Keratinocyte (primary cell): Measurements from ENCODE around the gene TRPV4. TPM values are rescaled to one million over a fixed set of nuclear protein-coding genes. Genes with fewer than 3 reads are reported as not detected.

Source experiments
- DNase-seq: peaks from one replicate; pipeline ENCODE4 v3.0.0-alpha.2; 2011; ENCODE audit warnings: low read depth, missing footprints, low spot score
- FAIRE-seq: peaks from 2 replicates; lab custom pipeline; 2011; peaks lifted over from hg19 to GRCh38; lab: Jason Lieb, UNC
- H2AFZ ChIP-seq: 2 replicates; pipeline ENCODE4 v1.6.0; 2012; ENCODE audit warnings: low read length, control low read depth, inconsistent platforms; ENCODE audit not compliant: control insufficient read depth
- H3K27ac ChIP-seq: 2 replicates; pipeline ENCODE4 v1.5.1; 2011; ENCODE audit warnings: low read length; ENCODE audit not compliant: control insufficient read depth, insufficient read depth
- H3K27me3 ChIP-seq: 3 replicates; pipeline ENCODE4 v1.6.0; 2011; ENCODE audit warnings: low read length; ENCODE audit not compliant: control insufficient read depth, insufficient read depth; ENCODE audit errors: extremely low read depth
- H3K36me3 ChIP-seq, 2 experiments: 2 replicates in 1 of 2; 3 replicates in 1 of 2; pipeline ENCODE4 v1.5.1; 2011; ENCODE audit warnings: low read length in 2 of 2, mild to moderate bottlenecking in 1 of 2; ENCODE audit not compliant: control insufficient read depth in 2 of 2, insufficient read depth in 2 of 2; ENCODE audit errors: extremely low read depth in 1 of 2
- H3K4me1 ChIP-seq: 3 replicates; pipeline ENCODE4 v1.5.1; 2011; ENCODE audit warnings: low read length; ENCODE audit not compliant: control insufficient read depth, insufficient read depth; ENCODE audit errors: extremely low read depth
- H3K4me2 ChIP-seq: 3 replicates; pipeline ENCODE4 v1.6.0; 2011; ENCODE audit warnings: low read depth, low read length; ENCODE audit not compliant: control insufficient read depth, insufficient read depth; ENCODE audit errors: extremely low read depth
- H3K4me3 ChIP-seq, 3 experiments: fragments of 200-600 bp in 1 of 3; sonication (generic) in 1 of 3; 2 replicates in 2 of 3; 3 replicates in 1 of 3; pipeline ENCODE4 v1.5.1; 2011 to 2016; ENCODE audit warnings: low read length in 3 of 3, mild to moderate bottlenecking in 3 of 3, control low read depth in 2 of 3, inconsistent platforms in 1 of 3, low read depth in 1 of 3, mixed read lengths in 1 of 3, mixed run types in 1 of 3, moderate library complexity in 1 of 3; ENCODE audit not compliant: control insufficient read depth in 2 of 3, insufficient read depth in 2 of 3; ENCODE audit errors: extremely low read depth in 1 of 3
- H3K79me2 ChIP-seq: 2 replicates; pipeline ENCODE4 v1.6.0; 2012; ENCODE audit warnings: low read length; ENCODE audit not compliant: control insufficient read depth, insufficient read depth
- H3K9ac ChIP-seq: 3 replicates; pipeline ENCODE4 v1.6.0; 2011; ENCODE audit warnings: low read length; ENCODE audit not compliant: control insufficient read depth, insufficient read depth; ENCODE audit errors: extremely low read depth
- H3K9me1 ChIP-seq: 3 replicates; pipeline ENCODE4 v1.6.0; 2011; ENCODE audit warnings: low read length; ENCODE audit not compliant: control insufficient read depth, insufficient read depth; ENCODE audit errors: extremely low read depth
- H3K9me3 ChIP-seq: 2 replicates; pipeline ENCODE4 v1.5.1; 2012; ENCODE audit warnings: low read depth, low read length; ENCODE audit not compliant: control insufficient read depth
- H4K20me1 ChIP-seq: 3 replicates; pipeline ENCODE4 v1.6.0; 2011; ENCODE audit warnings: low read length; ENCODE audit not compliant: control insufficient read depth, insufficient read depth; ENCODE audit errors: extremely low read depth
- EZH2 ChIP-seq: IDR thresholded peaks from one replicate; pipeline ENCODE4 v1.6.1; 2012; ENCODE audit warnings: inconsistent platforms, mild to moderate bottlenecking, low read length, moderate library complexity
- dilution Hi-C: fragments of 300-500 bp; cut with MboI; formaldehyde crosslinking; loops from one replicate; pipeline ENCODE4 v1.7.0; 2020; ENCODE audit warnings: low sequenced_read_pairs; ENCODE audit not compliant: extremely low pct_ligation_motif_present
- polyA plus RNA-seq, 5 experiments: library from polyadenylated mRNA; depleted of rRNA in 3 of 5; stranded (reverse) in 3 of 5; stranded (forward) in 1 of 5; unstranded in 1 of 5; fragments of >200 nt; gene quantifications; 1 replicate in 1 of 5; 2 replicates in 3 of 5; 3 replicates in 1 of 5; pipeline versions ENCODE4 v1.2.1 to v1.2.3, GENCODE V29; 2011 to 2012; ENCODE audit warnings: missing spikeins in 2 of 5, low read depth in 1 of 5, low replicate concordance in 1 of 5
- TF ChIP-seq, protein P1 (sequence below), 3 experiments: IDR thresholded peaks in 1 of 3; conservative IDR thresholded peaks in 1 of 3; optimal IDR thresholded peaks in 1 of 3; 2 replicates in 2 of 3; 3 replicates in 1 of 3; pipeline versions ENCODE3 to v1.5.1; 2011; ENCODE audit warnings: low read length in 3 of 3, mild to moderate bottlenecking in 3 of 3, moderate library complexity in 2 of 3, control low read depth in 1 of 3, inconsistent platforms in 1 of 3; ENCODE audit not compliant: insufficient read depth in 2 of 3; ENCODE audit errors: extremely low read depth in 1 of 3

Gene TRPV4
- polyA plus RNA-seq, 1 donor (not counting 4 experiments of a cell fraction or from before 2014, with no cell fraction given) = 0.46 TPM

DNA sequence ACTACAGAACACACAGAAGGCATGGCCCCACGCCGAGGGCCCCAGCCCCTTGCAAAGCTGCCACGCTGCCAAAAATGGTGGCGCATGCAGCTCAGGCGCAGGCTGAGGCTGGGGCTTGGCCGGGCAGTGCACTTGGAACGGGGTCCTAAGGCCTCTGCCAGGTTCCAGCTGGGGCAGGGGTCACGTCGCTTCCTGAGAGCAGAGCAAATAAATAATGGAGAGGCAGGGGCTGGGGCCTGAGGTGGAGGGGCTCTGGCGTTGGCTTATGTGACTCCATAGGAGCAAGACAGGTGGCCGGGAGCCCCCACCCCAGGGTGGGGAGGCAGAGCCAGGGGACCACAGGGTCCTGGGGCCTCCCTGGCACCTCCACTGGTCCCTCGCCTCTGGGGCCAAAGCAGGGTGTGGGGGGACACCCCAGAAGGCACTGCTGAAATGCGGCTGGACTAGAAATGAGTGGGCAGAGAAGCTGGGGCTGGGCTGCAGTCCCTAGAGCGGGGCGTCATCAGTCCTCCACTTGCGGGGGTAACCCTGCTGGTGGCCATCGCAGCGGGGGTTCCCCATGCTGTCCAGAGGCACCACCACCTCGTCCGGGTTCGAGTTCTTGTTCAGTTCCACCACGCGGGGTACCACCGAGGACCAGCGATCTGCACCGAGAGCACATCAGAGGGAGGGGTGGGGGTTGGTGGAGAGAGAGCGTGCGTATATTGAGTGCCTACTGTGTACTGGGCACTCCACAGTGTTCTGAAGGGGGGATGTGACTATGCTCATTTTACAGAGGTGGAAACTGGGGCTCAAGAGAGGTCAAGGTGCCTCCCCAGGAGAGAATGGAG, 49.8 kb downstream of the TRPV4 start:
- no peak for TF ChIP-seq EZH2
- TF ChIP-seq, protein P1, sequence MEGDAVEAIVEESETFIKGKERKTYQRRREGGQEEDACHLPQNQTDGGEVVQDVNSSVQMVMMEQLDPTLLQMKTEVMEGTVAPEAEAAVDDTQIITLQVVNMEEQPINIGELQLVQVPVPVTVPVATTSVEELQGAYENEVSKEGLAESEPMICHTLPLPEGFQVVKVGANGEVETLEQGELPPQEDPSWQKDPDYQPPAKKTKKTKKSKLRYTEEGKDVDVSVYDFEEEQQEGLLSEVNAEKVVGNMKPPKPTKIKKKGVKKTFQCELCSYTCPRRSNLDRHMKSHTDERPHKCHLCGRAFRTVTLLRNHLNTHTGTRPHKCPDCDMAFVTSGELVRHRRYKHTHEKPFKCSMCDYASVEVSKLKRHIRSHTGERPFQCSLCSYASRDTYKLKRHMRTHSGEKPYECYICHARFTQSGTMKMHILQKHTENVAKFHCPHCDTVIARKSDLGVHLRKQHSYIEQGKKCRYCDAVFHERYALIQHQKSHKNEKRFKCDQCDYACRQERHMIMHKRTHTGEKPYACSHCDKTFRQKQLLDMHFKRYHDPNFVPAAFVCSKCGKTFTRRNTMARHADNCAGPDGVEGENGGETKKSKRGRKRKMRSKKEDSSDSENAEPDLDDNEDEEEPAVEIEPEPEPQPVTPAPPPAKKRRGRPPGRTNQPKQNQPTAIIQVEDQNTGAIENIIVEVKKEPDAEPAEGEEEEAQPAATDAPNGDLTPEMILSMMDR (optimal IDR thresholded peaks at IDR 0.05 in 1 of 3, IDR thresholded peaks at IDR 0.05 in 1 of 3, conservative IDR thresholded peaks at IDR 0.05 in 1 of 3; ENCODE audit: extremely low read depth in 1 of 3, insufficient read depth in 2 of 3, low read length in 3 of 3) = no peak
- H3K4me2 ChIP-seq = no peak overlapping the region

DNA sequence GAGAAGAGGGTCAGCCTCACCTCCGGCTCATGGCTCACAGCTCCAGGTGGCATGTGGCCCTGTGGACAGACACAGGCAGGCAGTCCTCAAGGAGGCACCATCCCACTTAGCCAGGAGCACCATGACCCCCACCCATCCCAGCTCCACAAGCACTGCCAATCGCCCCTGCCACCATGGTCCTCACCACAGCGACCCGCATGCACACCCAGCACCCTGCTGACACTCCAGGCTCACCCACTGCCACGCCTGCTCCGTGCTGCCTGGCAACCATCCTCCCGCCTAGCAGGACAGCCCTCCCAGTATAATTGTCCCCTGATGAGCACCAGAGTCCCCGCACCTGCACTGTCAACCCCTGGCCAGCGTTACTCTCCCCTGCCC, 50.9 kb downstream of the TRPV4 start:
- Histone ChIP-seq H3K9me1 (no peaks in the 10 kb centered on the region), H3K4me1 (peaks cover 5% of the 10 kb centered on the region), H3K27me3 (no peaks in the 10 kb centered on the region), H3K9me3 (no peaks in the 10 kb centered on the region), H3K79me2 (no peaks in the 10 kb centered on the region), H4K20me1 (no peaks in the 10 kb centered on the region), H2AFZ (no peak overlapping the region), H3K4me2 (no peak overlapping the region), H3K36me3 (no peaks in the 10 kb centered on the region), H3K27ac (no peak overlapping the region), H3K4me3 (no peak overlapping the region), H3K9ac (no peak overlapping the region)
- no peak for DNase-seq
- dilution Hi-C loops = loop anchor here (25.0 kb wide), 2 partner anchors 145 to 245 kb away; no protein-coding TSS in a partner anchor
- no peak for TF ChIP-seq EZH2
- TF ChIP-seq, protein P1 (optimal IDR thresholded peaks at IDR 0.05 in 1 of 3, IDR thresholded peaks at IDR 0.05 in 1 of 3, conservative IDR thresholded peaks at IDR 0.05 in 1 of 3; ENCODE audit: extremely low read depth in 1 of 3, insufficient read depth in 2 of 3, low read length in 3 of 3) = no peak
- no peak for FAIRE-seq

More for the DNA sequence above, 49.8 kb downstream of the TRPV4 start:
- Histone ChIP-seq H3K4me3 (no peak overlapping the region), H3K4me1 (no peaks in the 10 kb centered on the region), H3K79me2 (no peaks in the 10 kb centered on the region), H2AFZ (no peak overlapping the region), H3K9me1 (no peaks in the 10 kb centered on the region), H3K27ac (no peak overlapping the region), H3K36me3 (no peaks in the 10 kb centered on the region), H4K20me1 (no peaks in the 10 kb centered on the region), H3K9me3 (no peaks in the 10 kb centered on the region), H3K27me3 (no peaks in the 10 kb centered on the region), H3K9ac (no peak overlapping the region)
- dilution Hi-C loops = loop anchor here (25.0 kb wide), 2 partner anchors 146 to 246 kb away; no protein-coding TSS in a partner anchor
- FAIRE-seq (no peak), DNase-seq (no peak)
